Endothelial cell of umbilical vein (primary cell): Measurements from ENCODE around the gene R3HDM2. TPM values are rescaled to one million over a fixed set of nuclear protein-coding genes. Genes with fewer than 3 reads are reported as not detected.

Source experiments
- BruUV-seq: library from RNA; stranded (reverse); fragments of 400-500 nt; replicated peaks from 2 replicates; lab custom pipeline; 2021; lab: Mats Ljungman, UMichigan
- CTCF ChIA-PET: fragments of 300-600, 350-600 bp; sonication (Branson Sonifier 250); formaldehyde crosslinking; loops from one replicate; lab custom pipeline; 2021; ENCODE audit warnings: antibody characterized with exemption, inconsistent platforms; lab: Charles Lee
- POLR2A ChIA-PET: fragments of 300-600, 350-600 bp; sonication (Branson Sonifier 250); formaldehyde crosslinking; loops from one replicate; lab custom pipeline; 2021; ENCODE audit warnings: antibody characterized with exemption, inconsistent platforms; lab: Charles Lee
- DNase-seq: peaks from one replicate; pipeline ENCODE4 v3.0.0-alpha.2; 2011; ENCODE audit warnings: low read depth, low spot score
- FAIRE-seq: peaks from 2 replicates; lab custom pipeline; 2011; peaks lifted over from hg19 to GRCh38; lab: Jason Lieb, UNC
- H2AFZ ChIP-seq: 2 replicates; pipeline ENCODE4 v1.6.0; 2012; ENCODE audit warnings: low read depth, low read length, control low read depth, inconsistent platforms
- H3K27ac ChIP-seq: 2 replicates; pipeline ENCODE4 v1.5.1; 2011; ENCODE audit warnings: low read depth, mild to moderate bottlenecking, control low read depth, low read length, moderate library complexity; ENCODE audit not compliant: insufficient read depth
- H3K27me3 ChIP-seq, 2 experiments: 2 replicates each; pipeline versions ENCODE4 v1.6.0 to v1.6.1; 2011; ENCODE audit warnings: low read length in 2 of 2, mixed read lengths in 1 of 2; ENCODE audit not compliant: control insufficient read depth in 2 of 2, insufficient read depth in 2 of 2
- H3K36me3 ChIP-seq, 2 experiments: 2 replicates in 1 of 2; 3 replicates in 1 of 2; pipeline ENCODE4 v1.5.1; 2011; ENCODE audit warnings: low read length in 2 of 2, mild to moderate bottlenecking in 1 of 2, moderate library complexity in 1 of 2; ENCODE audit not compliant: control insufficient read depth in 2 of 2, insufficient read depth in 2 of 2; ENCODE audit errors: extremely low read depth in 1 of 2
- H3K4me1 ChIP-seq: 3 replicates; pipeline ENCODE4 v1.5.1; 2011; ENCODE audit warnings: mild to moderate bottlenecking, low read length; ENCODE audit not compliant: control insufficient read depth, insufficient read depth; ENCODE audit errors: extremely low read depth
- H3K4me2 ChIP-seq: 2 replicates; pipeline ENCODE4 v1.6.1; 2011; ENCODE audit warnings: low read length, control low read depth, mixed read lengths; ENCODE audit not compliant: insufficient read depth
- H3K4me3 ChIP-seq, 3 experiments: fragments of 200-600 bp in 1 of 3; sonication (generic), shearing (Covaris generic) in 1 of 3; replicated peaks in 1 of 3; 2 replicates each; pipeline ENCODE4 v1.5.1; 2011 to 2016; ENCODE audit warnings: control low read depth in 3 of 3, low read length in 3 of 3, mild to moderate bottlenecking in 2 of 3, inconsistent platforms in 1 of 3, low read depth in 1 of 3, moderate library complexity in 1 of 3; ENCODE audit not compliant: insufficient read depth in 1 of 3
- H3K79me2 ChIP-seq: 2 replicates; pipeline ENCODE4 v1.6.0; 2012; ENCODE audit warnings: low read length, inconsistent platforms; ENCODE audit not compliant: control insufficient read depth, insufficient read depth
- H3K9ac ChIP-seq: replicated peaks from 2 replicates; pipeline ENCODE3; 2011; ENCODE audit warnings: low read length, control low read depth; ENCODE audit not compliant: insufficient read depth; ENCODE audit errors: extremely low read depth
- H3K9me1 ChIP-seq: replicated peaks from 3 replicates; pipeline ENCODE4 v1.6.0; 2011; ENCODE audit warnings: mild to moderate bottlenecking, low read length; ENCODE audit not compliant: control insufficient read depth, insufficient read depth; ENCODE audit errors: extremely low read depth
- H3K9me3 ChIP-seq: replicated peaks from 2 replicates; pipeline ENCODE4 v1.5.1; 2012; ENCODE audit warnings: low read length, inconsistent platforms; ENCODE audit not compliant: control insufficient read depth, insufficient read depth
- H4K20me1 ChIP-seq: replicated peaks from 2 replicates; pipeline ENCODE3; 2011; ENCODE audit warnings: mild to moderate bottlenecking, low read length; ENCODE audit not compliant: control insufficient read depth, insufficient read depth; ENCODE audit errors: extremely low read depth
- CTCF ChIP-seq, 2 donors: IDR thresholded peaks; 1 replicate in 1 of 2; 2 replicates in 1 of 2; pipeline ENCODE4 v1.5.1; 2011; ENCODE audit warnings: low read length in 2 of 2, mild to moderate bottlenecking in 2 of 2, moderate library complexity in 2 of 2, control low read depth in 1 of 2, inconsistent platforms in 1 of 2, low read depth in 1 of 2; ENCODE audit not compliant: insufficient read depth in 1 of 2; ENCODE audit errors: extremely low read depth in 1 of 2
- EZH2 ChIP-seq: IDR thresholded peaks from 2 replicates; pipeline ENCODE4 v1.6.1; 2012; ENCODE audit warnings: borderline replicate concordance, low read depth, mild to moderate bottlenecking, moderate library complexity, low read length, inconsistent platforms; ENCODE audit not compliant: severe bottlenecking
- FOS ChIP-seq: IDR thresholded peaks from 2 replicates; pipeline ENCODE4 v1.6.1; 2011; ENCODE audit warnings: mild to moderate bottlenecking, low read length, moderate library complexity, borderline replicate concordance; ENCODE audit not compliant: insufficient read depth
- GATA2 ChIP-seq: IDR thresholded peaks from 2 replicates; pipeline ENCODE4 v1.7.0; 2011; ENCODE audit warnings: low read depth, mild to moderate bottlenecking, moderate library complexity, mixed read lengths, low read length; ENCODE audit not compliant: insufficient read length, insufficient read depth
- JUN ChIP-seq: IDR thresholded peaks from 2 replicates; pipeline ENCODE4 v1.6.1; 2011; ENCODE audit warnings: borderline replicate concordance, low read depth; ENCODE audit not compliant: insufficient read length, insufficient read depth
- MAX ChIP-seq: IDR thresholded peaks from 2 replicates; pipeline ENCODE4 v1.6.1; 2011; ENCODE audit not compliant: insufficient read depth, insufficient read length
- MYC ChIP-seq: IDR thresholded peaks from one replicate; pipeline ENCODE4 v1.6.1; 2011; ENCODE audit warnings: mild to moderate bottlenecking, low read depth, low read length
- POLR2A ChIP-seq: IDR thresholded peaks from 2 replicates; pipeline ENCODE4 v1.6.1; 2012; ENCODE audit warnings: low read depth, mild to moderate bottlenecking, control low read depth, low read length
- POLR2AphosphoS5 ChIP-seq: IDR thresholded peaks from 2 replicates; pipeline ENCODE4 v1.6.1; 2012; ENCODE audit warnings: low read depth, mild to moderate bottlenecking, control low read depth, low read length, moderate library complexity; ENCODE audit not compliant: insufficient read depth
- dilution Hi-C: fragments of 300-500 bp; cut with MboI; formaldehyde crosslinking; loops from one replicate; pipeline ENCODE4 v1.15.0; 2019; ENCODE audit warnings: low sequenced_read_pairs; ENCODE audit not compliant: extremely low pct_ligation_motif_present
- intact Hi-C: fragments of 100-400 bp; cut with micrococcal nuclease; formaldehyde crosslinking; loops from one replicate; pipeline ENCODE4 v1.10.0; 2022
- polyA plus RNA-seq, 4 experiments: library from polyadenylated mRNA; depleted of rRNA in 3 of 4; stranded (reverse) in 3 of 4; unstranded in 1 of 4; fragments of >200 nt; gene quantifications; 2 replicates each; pipeline versions ENCODE4 v1.2.1 to v1.2.3, GENCODE V29; 2011 to 2012; ENCODE audit warnings: missing spikeins in 1 of 4
- total RNA-seq: library from RNA; stranded (reverse); gene quantifications from 2 replicates; pipeline ENCODE4 v1.2.3, GENCODE V29; 2021

R3HDM2 gene
- total and polyA plus RNA-seq, 2 donors (not counting 3 experiments of a cell fraction or from before 2014, with no cell fraction given) = 26.1 to 31.3 TPM

- CTCF ChIA-PET = interaction anchor here (0.7 to 10.7 kb wide), 35 partner anchors 9 to 1596 kb away, joined by 3 to 214 read pairs (median 5); partner anchors contain the start of genes ARHGEF25, GLI1, INHBE and NXPH4
- TF ChIP-seq POLR2AphosphoS5 (no peak), CTCF (IDR thresholded peaks at IDR 0.05; ENCODE audit: extremely low read depth in 1 of 2, insufficient read depth in 1 of 2, low read depth in 1 of 2, low read length in 2 of 2) (peak; percentile 54 to 88)
- Histone ChIP-seq H3K9me1 (no peaks in the 10 kb centered on the region), H3K4me1 (peaks cover 28% of the 10 kb centered on the region), H3K27ac (no peak overlapping the region), H2AFZ (peak overlapping the region; percentile 22), H3K9me3 (no peaks in the 10 kb centered on the region), H3K36me3 (no peaks in the 10 kb centered on the region), H4K20me1 (no peaks in the 10 kb centered on the region), H3K4me2 (peak overlapping the region; percentile 59), H3K79me2 (no peaks in the 10 kb centered on the region), H3K4me3 (peak overlapping the region in 2 of 3 experiments; percentile 26), H3K9ac (no peak overlapping the region), H3K27me3 (peaks cover 42% of the 10 kb centered on the region in 2 experiments)
- dilution Hi-C loops = no loop called here
- peak; percentile 42 for FAIRE-seq
- intact Hi-C loops = loop anchor here (1.0 to 5.0 kb wide), 3 partner anchors 30 to 131 kb away; partner anchors contain the start of genes LRP1 and STAT6
- POLR2A ChIA-PET = interaction anchor here (0.9 to 1.5 kb wide), 2 partner anchors 13 to 29 kb away, joined by 3 to 4 read pairs; partner anchors contain the start of gene SHMT2
- BruUV-seq = no TSS peak
- DNase-seq = peak; percentile 53
Measured at GRCh38 chr12:57242691-57243454, 188.0 kb downstream of the R3HDM2 start.

GRCh38 chr12:57242329-57242690 lies 188.5 kb downstream of the R3HDM2 start:
- Histone ChIP-seq H3K9me1 (no peaks in the 10 kb centered on the region), H3K4me2 (no peak overlapping the region), H3K79me2 (no peaks in the 10 kb centered on the region), H4K20me1 (no peaks in the 10 kb centered on the region), H3K4me3 (no peak overlapping the region), H3K9ac (no peak overlapping the region), H3K27ac (no peak overlapping the region), H3K36me3 (no peaks in the 10 kb centered on the region), H3K4me1 (peaks cover 28% of the 10 kb centered on the region), H3K27me3 (peaks cover 47 to 48% of the 10 kb centered on the region in 2 experiments), H3K9me3 (no peaks in the 10 kb centered on the region), H2AFZ (no peak overlapping the region)
- dilution Hi-C loops = no loop called here
- TF ChIP-seq FOS (no peak), POLR2A (no peak), POLR2AphosphoS5 (no peak), MYC (no peak), JUN (no peak), GATA2 (no peak), EZH2 (no peak), MAX (no peak)
- no peak for FAIRE-seq
- ChIA-PET CTCF (interaction anchor here (0.7 to 10.7 kb wide), 31 partner anchors 9 to 1596 kb away, joined by 3 to 214 read pairs (median 5); partner anchors contain the start of genes ARHGEF25, GLI1, INHBE and NXPH4), POLR2A (interaction anchor here (0.9 to 1.5 kb wide), 2 partner anchors 13 to 29 kb away, joined by 3 to 4 read pairs; partner anchors contain the start of gene SHMT2)
- intact Hi-C loops = loop anchor here (5.0 kb wide), 2 partner anchors 115 to 130 kb away; partner anchors contain the start of genes LRP1 and STAT6
- BruUV-seq = no TSS peak
- no peak for DNase-seq
